MCF 10A (cell line): ENCODE data around the gene MMS22L. TPM values are rescaled to one million over a fixed set of nuclear protein-coding genes. Genes with fewer than 3 reads are reported as not detected.

Source experiments
- BruUV-seq: library from RNA; stranded (reverse); fragments of 400-500 nt; replicated peaks from 2 replicates; lab custom pipeline; 2021; lab: Mats Ljungman, UMichigan
- CTCF ChIA-PET: fragments of 300-600 bp; sonication (Branson Sonifier 250); formaldehyde crosslinking; extraction: SDS; loops from one replicate; lab custom pipeline; 2021; ENCODE audit warnings: antibody characterized with exemption, inconsistent platforms; lab: Yijun Ruan, JAX
- POLR2A ChIA-PET: fragments of 300-600, 350-650 bp; sonication (Branson Sonifier 250); formaldehyde crosslinking; extraction: SDS; loops from one replicate; lab custom pipeline; 2020; ENCODE audit warnings: antibody characterized with exemption, inconsistent platforms; lab: Yijun Ruan, JAX
- DNase-seq: peaks from one replicate; pipeline ENCODE4 v3.0.0-alpha.2; 2018; ENCODE audit not compliant: unreplicated experiment
- H3K27ac Mint-ChIP-seq: one replicate; pipeline ENCODE4 v1.8.0; 2022; ENCODE audit warnings: mild to moderate bottlenecking, low read depth, mixed read lengths; ENCODE audit not compliant: unreplicated experiment
- H3K27me3 Mint-ChIP-seq: one replicate; pipeline ENCODE4 v1.8.0; 2022; ENCODE audit warnings: mixed read lengths; ENCODE audit not compliant: insufficient read depth, unreplicated experiment
- H3K36me3 Mint-ChIP-seq: one replicate; pipeline ENCODE4 v1.8.0; 2022; ENCODE audit warnings: mild to moderate bottlenecking, moderate library complexity, mixed read lengths; ENCODE audit not compliant: insufficient read depth, unreplicated experiment
- H3K4me1 Mint-ChIP-seq: one replicate; pipeline ENCODE4 v1.8.0; 2022; ENCODE audit warnings: mixed read lengths; ENCODE audit not compliant: insufficient read depth, unreplicated experiment
- H3K4me3 Mint-ChIP-seq: one replicate; pipeline ENCODE4 v1.8.0; 2022; ENCODE audit warnings: mild to moderate bottlenecking, moderate library complexity, mixed read lengths; ENCODE audit not compliant: unreplicated experiment
- H3K9me3 Mint-ChIP-seq: one replicate; pipeline ENCODE4 v1.8.0; 2022; ENCODE audit warnings: mixed read lengths; ENCODE audit not compliant: unreplicated experiment
- CTCF ChIP-seq: fragments of 200-600 bp; IDR thresholded peaks from one replicate; pipeline ENCODE4 v1.8.0; 2022; ENCODE audit warnings: antibody characterized with exemption, mild to moderate bottlenecking; ENCODE audit not compliant: unreplicated experiment
- intact Hi-C: fragments of 100-400 bp; cut with micrococcal nuclease; formaldehyde crosslinking; loops from 2 replicates; pipeline ENCODE4 v1.14.1; 2022
- total RNA-seq: library from RNA; stranded (reverse); gene quantifications from 2 replicates; pipeline ENCODE4 v1.2.3, GENCODE V29; 2022

The MMS22L gene
- total RNA-seq, 1 experiment from 2014 or later = 9.8 TPM

GRCh38 chr6:97110626-97111025 is 172.4 kb downstream of the MMS22L start:
- CTCF ChIA-PET = interaction anchor here (1.7 kb wide), 1 partner anchor 75 kb away, joined by 3 read pairs; no protein-coding TSS in a partner anchor
- Mint-ChIP-seq H3K4me3 (no peak overlapping the region), H3K27ac (no peak overlapping the region), H3K27me3 (peaks cover 35% of the 10 kb centered on the region), H3K36me3 (no peaks in the 10 kb centered on the region), H3K4me1 (no peaks in the 10 kb centered on the region), H3K9me3 (no peaks in the 10 kb centered on the region)
- BruUV-seq = no TSS peak
- no peak for TF ChIP-seq CTCF
- DNase-seq = no peak
- intact Hi-C loops = no loop called here
- POLR2A ChIA-PET = no interaction called here

GRCh38 chr6:97110149-97110548 is 172.9 kb downstream of the MMS22L start:
- POLR2A ChIA-PET = no interaction called here
- Mint-ChIP-seq H3K4me1 (no peaks in the 10 kb centered on the region), H3K4me3 (no peak overlapping the region), H3K27ac (no peak overlapping the region), H3K36me3 (no peaks in the 10 kb centered on the region), H3K27me3 (peaks cover 35% of the 10 kb centered on the region), H3K9me3 (no peaks in the 10 kb centered on the region)
- no peak for TF ChIP-seq CTCF
- CTCF ChIA-PET = interaction anchor here (1.7 kb wide), 1 partner anchor 76 kb away, joined by 3 read pairs; no protein-coding TSS in a partner anchor
- no peak for DNase-seq
- intact Hi-C loops = no loop called here
- no TSS peak for BruUV-seq

- TF ChIP-seq CTCF = no peak
- Mint-ChIP-seq H3K4me1 (no peaks in the 10 kb centered on the region), H3K27me3 (peaks cover 37% of the 10 kb centered on the region), H3K36me3 (no peaks in the 10 kb centered on the region), H3K4me3 (no peak overlapping the region), H3K9me3 (no peaks in the 10 kb centered on the region), H3K27ac (no peak overlapping the region)
- intact Hi-C loops = no loop called here
- ChIA-PET POLR2A (no interaction called here), CTCF (no interaction called here)
- BruUV-seq = no TSS peak
- no peak for DNase-seq
These were observed 173.6 kb downstream of the MMS22L start for GRCh38 chr6:97109444-97109843.

GRCh38 chr6:97102145-97102790 is 180.7 kb downstream of the MMS22L start:
- DNase-seq = no peak
- Mint-ChIP-seq H3K36me3 (no peaks in the 10 kb centered on the region), H3K27ac (no peak overlapping the region), H3K27me3 (peaks cover 16% of the 10 kb centered on the region), H3K4me1 (no peaks in the 10 kb centered on the region), H3K4me3 (no peak overlapping the region), H3K9me3 (no peaks in the 10 kb centered on the region)
- intact Hi-C loops = no loop called here
- POLR2A ChIA-PET = interaction anchor here (0.7 kb wide), 1 partner anchor 23 kb away, joined by 3 read pairs; no protein-coding TSS in a partner anchor
- BruUV-seq = no TSS peak
- no peak for TF ChIP-seq CTCF
- CTCF ChIA-PET = no interaction called here
